Activated T-cell treated with anti-CD3 and anti-CD28 coated beads for 48 hours (primary cell): ENCODE results near the gene R3HDM1.
"Not testable (repeated sequence)": the region's sequence is repeated elsewhere in the genome, so short reads cannot be mapped to it uniquely, and the experiment has no call there.

ENCODE experiments used
- DNase-seq: peaks from one replicate; pipeline ENCODE4 v3.0.0-alpha.2; 2020; ENCODE audit warnings: low read depth

R3HDM1 gene

GRCh38 chr2:135573620-135574019 lies 42.3 kb downstream of the R3HDM1 start:
- DNase-seq = no peak

DNA sequence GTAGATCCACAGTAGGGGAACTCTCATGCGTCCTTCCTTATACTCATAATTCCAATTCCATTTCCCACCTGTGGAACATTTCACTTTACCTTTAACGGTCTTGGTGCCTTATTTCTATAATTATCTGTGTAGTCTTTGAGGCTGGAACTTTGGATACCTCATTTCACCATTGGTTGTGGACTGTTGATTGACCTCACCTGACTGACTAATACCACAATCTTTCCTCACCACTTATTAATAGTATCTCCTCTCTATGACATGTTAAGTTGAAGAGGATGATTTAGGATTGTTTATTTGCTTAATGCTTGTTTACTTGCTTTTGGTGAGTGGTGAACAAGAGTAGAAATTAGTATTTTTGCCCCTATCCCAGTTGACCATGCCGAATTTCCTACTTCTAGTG lies 50.0 kb downstream of the R3HDM1 start:
- no peak for DNase-seq

- no peak for DNase-seq
Observed at GRCh38 chr2:135582383-135582782, 51.1 kb downstream of the R3HDM1 start.

- DNase-seq = no peak
Observed at GRCh38 chr2:135585586-135585985, 54.3 kb downstream of the R3HDM1 start.

DNA sequence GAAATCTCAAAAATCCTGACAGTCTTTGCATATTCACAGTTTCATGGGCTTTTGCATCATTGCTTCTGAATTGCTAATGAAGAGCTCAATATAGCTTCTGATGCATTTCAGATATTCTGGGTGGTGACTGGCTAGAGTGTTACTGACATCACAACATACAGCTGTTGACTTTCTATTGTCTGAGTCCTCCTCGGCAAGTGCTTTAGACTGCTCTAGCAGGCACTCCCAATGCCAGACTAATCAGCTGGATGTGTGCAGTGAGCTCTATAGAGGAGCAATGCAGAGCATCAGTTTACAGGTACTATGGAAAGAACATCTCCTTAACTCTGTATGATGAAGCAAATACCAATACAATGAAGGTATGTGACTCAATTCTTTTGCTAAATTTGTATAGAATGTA lies 54.9 kb downstream of the R3HDM1 start:
- DNase-seq = no peak

- no peak for DNase-seq
Observed at GRCh38 chr2:135587958-135588357, 56.7 kb downstream of the R3HDM1 start.

DNA sequence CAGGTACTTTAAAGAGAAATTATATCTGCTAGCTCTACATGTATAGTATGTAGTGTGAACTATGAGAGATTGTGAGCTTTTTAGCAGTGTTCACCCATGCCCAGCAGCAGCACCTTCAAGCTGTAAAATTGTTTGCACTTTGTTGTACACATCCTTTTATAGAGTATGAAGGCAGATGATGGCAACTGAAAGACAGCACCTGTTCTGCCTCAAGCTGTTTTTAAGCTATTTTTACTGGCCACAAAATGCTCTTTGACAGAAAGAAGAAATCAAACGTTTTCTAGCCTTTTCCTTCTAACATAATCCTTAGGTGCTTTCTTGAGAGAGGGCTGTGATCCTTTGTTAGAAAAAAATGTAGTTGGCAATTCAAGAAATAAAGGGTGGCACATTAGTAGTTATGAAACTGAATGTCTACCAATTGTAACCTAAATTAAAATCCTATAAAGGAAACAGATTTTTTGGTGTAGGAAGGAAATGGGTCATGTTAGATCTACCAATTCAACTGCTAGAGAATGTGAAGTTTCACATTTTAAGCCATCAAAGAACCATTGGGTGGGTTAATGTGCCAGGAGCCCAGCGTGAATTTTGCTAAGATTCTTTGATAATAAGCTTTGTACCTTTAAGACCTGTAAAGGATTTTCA lies 59.5 kb downstream of the R3HDM1 start:
- no peak for DNase-seq

- no peak for DNase-seq
Observed at GRCh38 chr2:135600915-135601314, 69.6 kb downstream of the R3HDM1 start.

- DNase-seq = no peak
Observed at GRCh38 chr2:135603543-135603942, 72.3 kb downstream of the R3HDM1 start.

DNA sequence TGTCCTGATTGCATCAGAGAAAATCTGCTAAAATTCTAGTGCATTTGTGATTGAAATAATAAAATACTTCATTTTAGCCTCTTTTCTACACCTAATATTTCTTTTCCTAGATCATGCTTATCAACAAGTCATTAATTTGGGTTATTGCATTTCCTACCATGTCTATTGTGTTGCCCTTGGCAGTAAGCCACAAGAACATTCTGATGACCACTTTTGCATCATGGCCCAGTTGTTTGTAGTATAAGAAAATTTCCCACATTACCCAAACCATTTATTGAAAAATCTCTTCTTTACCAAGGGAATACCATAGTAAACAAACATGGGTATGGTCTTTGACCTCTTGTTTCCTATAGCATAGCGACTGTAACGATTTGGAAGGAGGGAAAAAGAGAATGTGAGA lies 76.3 kb downstream of the R3HDM1 start:
- no peak for DNase-seq

GRCh38 chr2:135612319-135612718 lies 81.0 kb downstream of the R3HDM1 start:
- no peak for DNase-seq

DNA sequence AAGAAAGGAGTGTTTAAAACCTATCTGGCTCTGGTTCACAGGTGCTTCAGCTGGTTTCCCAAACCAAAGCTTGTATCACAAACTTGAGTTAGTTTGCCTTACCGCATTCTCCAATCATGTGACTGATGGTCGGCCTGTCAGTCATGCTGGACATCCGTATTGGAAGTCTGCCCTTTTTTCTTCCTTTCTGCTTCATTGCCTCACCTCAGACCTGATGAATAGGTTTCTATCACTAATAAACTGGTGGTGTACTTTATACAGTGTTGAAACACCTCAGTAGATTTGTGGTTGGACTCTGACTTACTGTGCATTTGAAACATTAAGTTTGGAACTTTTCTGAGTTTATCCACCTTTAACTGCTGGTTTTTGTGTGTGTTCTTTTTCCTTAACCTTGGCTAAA lies 84.1 kb downstream of the R3HDM1 start:
- no peak for DNase-seq

DNA sequence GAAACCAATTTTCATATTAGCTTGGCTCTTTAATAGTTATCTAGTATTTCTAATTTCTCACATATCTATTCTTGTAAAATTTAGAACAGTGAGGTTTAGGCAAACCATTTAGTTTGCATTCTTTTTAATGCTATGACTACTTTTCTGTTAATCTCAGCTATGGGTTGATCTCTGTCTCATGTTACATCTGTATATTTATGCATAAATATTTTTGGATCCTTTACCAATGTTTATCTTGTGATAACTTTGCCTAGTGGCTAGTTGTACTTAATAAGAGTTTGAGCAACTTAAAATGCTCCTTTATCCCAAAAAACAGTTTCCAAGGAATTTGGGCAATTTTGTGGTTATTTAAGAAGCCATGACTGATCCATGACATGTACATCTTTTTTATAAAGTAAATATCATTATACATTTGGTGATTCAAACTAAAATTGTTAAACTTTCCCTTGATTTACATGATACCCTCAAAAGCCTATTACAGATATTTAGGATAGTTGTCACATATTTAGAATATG lies 86.3 kb downstream of the R3HDM1 start:
- DNase-seq = no peak

DNA sequence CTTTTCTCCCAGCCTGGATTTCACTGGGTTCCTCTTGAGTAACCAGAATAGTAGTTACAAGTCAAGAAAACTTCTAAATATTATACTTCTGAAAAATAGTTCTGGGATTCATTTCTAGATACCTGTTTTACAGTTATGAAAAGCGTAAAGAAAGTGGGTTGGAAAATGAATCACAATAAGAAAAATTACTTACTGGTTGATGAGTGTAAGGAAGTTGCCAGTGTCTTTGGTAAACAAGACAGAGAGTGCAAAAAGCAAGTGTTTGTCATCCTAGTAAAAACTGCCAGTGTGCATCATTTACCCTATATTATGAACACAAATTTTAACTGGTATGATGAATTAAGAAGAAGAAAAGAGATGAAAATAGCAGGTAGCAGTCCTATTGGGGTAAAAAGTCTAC lies 88.9 kb downstream of the R3HDM1 start:
- DNase-seq = no peak

GRCh38 chr2:135629520-135629919 lies 98.2 kb downstream of the R3HDM1 start:
- no peak for DNase-seq

- DNase-seq = not testable (repeated sequence)
Observed at GRCh38 chr2:135630034-135630433, 98.8 kb downstream of the R3HDM1 start.

DNA sequence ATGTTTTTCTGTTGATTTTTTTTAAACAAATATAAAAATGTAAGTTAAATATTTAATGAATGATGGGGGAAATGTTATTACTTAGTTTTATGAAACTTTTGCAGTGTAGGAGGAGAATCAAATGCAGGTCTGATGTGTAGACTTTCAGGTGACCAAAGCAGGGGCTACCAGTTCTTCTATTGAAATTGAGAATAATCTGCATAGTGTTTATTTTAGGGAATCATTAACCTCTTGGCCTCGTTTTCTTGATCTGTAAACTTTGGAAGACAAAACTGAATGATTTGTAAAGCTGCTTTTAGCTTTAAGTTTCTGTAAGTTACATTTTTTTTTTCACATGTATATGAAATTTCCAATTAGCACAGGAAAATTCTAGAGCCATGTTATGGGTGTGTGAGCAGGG lies 99.2 kb downstream of the R3HDM1 start:
- DNase-seq = no peak

DNA sequence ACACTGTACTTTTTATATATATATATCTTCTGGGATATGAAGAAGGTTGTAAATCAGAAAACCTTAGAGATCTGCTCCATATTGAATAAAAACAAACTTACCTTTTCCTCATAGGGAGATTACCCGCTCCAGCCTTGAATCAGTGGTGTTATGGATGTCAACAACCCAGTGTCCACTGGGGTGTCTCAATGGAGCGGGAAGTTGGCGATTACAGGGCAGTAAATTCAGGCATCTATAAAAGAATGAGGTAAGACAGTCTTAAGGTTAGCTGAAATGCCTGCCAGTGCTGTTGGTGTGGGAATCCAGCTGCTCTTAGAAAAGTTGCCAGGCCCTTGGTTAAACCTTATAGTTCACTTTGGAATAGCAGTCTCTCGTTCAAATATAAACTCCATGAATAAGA lies 102.3 kb downstream of the R3HDM1 start:
- DNase-seq = no peak

DNA sequence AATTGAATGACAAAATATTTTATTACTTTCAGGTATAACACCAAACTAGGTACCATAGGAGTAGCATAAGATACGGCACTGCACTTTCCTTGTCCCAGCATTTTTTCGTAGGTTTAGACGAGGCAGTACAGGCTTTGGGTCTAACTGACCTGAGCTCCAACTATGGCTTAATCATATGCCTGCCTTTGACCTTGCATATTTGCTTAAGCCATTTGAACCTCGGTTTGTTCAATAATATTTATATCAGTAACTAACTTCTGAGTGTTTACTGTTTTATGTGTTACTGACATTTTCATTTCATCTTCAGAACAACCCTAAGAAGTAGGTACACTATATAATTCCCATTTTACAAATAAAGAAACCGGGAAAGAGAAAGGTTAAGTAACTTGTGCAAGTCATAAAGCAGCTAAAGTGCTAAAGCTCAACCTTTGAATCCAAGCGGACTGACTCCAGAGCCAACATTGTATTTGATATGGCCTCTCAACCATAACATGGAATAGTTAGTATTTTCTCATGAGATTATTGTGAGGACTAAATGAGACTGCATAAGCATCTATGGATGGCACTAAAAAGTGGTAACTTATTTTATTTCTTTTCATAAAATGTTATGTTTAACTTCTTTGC lies 104.0 kb downstream of the R3HDM1 start:
- no peak for DNase-seq

DNA sequence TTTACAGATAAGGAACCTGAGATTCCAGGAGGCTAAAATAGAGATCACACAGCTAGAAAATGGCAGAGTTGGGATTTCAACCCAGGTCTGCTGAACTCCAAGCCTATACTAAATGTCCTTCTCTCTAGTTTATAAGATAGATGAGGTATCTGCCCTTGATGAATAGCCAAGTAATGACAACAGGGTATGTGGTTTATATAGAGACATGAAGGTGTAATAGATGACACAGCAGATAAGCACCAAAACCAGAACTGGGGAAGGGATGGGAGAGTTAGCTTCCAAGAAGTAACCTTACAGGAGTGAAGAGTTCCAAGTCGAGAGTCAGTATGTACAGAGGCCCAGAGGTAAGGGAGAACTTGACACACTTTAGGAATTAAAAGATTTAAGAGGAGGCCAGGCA lies 105.7 kb downstream of the R3HDM1 start:
- DNase-seq = no peak

- no peak for DNase-seq
Observed at GRCh38 chr2:135637456-135638087, 106.3 kb downstream of the R3HDM1 start.

GRCh38 chr2:135638825-135639224 lies 107.5 kb downstream of the R3HDM1 start:
- no peak for DNase-seq
